Naive thymus-derived CD4-positive, alpha-beta T cell (primary cell): ENCODE measurements around the gene MICAL2. TPM values are rescaled to one million over a fixed set of nuclear protein-coding genes. Genes with fewer than 3 reads are reported as not detected.

Source experiments
- ATAC-seq: fragments of 150-1000 bp; cut with Tn5 transposase; 2 replicates; pipeline ENCODE4 v1.10.0; 2021; ENCODE audit warnings: mild to moderate bottlenecking, moderate library complexity
- CTCF ChIA-PET: fragments of 350-600 bp; sonication (Branson Sonifier 250); formaldehyde crosslinking; loops from one replicate; lab custom pipeline; 2021; ENCODE audit warnings: antibody characterized with exemption; lab: Charles Lee
- POLR2A ChIA-PET: fragments of 350-600 bp; sonication (Branson Sonifier 250); formaldehyde crosslinking; loops from one replicate; lab custom pipeline; 2021; ENCODE audit warnings: antibody characterized with exemption, inconsistent platforms; lab: Charles Lee
- DNase-seq, 9 donors: peaks; one replicate each; pipeline versions ENCODE4 v3.0.0 to v3.0.0-alpha.2; 2020 to 2022; ENCODE audit warnings: mixed read lengths in 1 of 9
- H3K27ac ChIP-seq: one replicate; pipeline ENCODE4 v1.7.0; 2013; ENCODE audit warnings: mild to moderate bottlenecking, low read depth, low read length, moderate library complexity
- H3K27me3 ChIP-seq, 2 donors: one replicate each; pipeline ENCODE4 v1.7.0; 2013; ENCODE audit warnings: low read length in 2 of 2, mild to moderate bottlenecking in 2 of 2, moderate library complexity in 2 of 2; ENCODE audit not compliant: control insufficient read depth in 2 of 2, insufficient read depth in 2 of 2
- H3K36me3 ChIP-seq, 3 experiments: 1 replicate in 2 of 3; 2 replicates in 1 of 3; pipeline ENCODE4 v1.7.0; 2013; ENCODE audit warnings: low read length in 3 of 3, mild to moderate bottlenecking in 3 of 3, moderate library complexity in 1 of 3; ENCODE audit not compliant: insufficient read depth in 3 of 3, control insufficient read depth in 2 of 3
- H3K4me1 ChIP-seq, 2 donors: one replicate each; pipeline ENCODE4 v1.7.0; 2013; ENCODE audit warnings: low read length in 2 of 2, mild to moderate bottlenecking in 2 of 2, moderate library complexity in 1 of 2; ENCODE audit not compliant: control insufficient read depth in 2 of 2, insufficient read depth in 2 of 2
- H3K4me3 ChIP-seq: 2 replicates; pipeline ENCODE4 v1.7.0; 2013; ENCODE audit warnings: mild to moderate bottlenecking, low read length
- H3K9me3 ChIP-seq, 3 experiments: 1 replicate in 2 of 3; 2 replicates in 1 of 3; pipeline ENCODE4 v1.7.0; 2013; ENCODE audit warnings: low read length in 3 of 3; ENCODE audit not compliant: control insufficient read depth in 2 of 3
- H3K27ac Mint-ChIP-seq, 9 donors: one replicate each; pipeline ENCODE4 v1.8.0; 2020 to 2022; ENCODE audit warnings: mixed read lengths in 9 of 9, mild to moderate bottlenecking in 8 of 9, moderate library complexity in 5 of 9, inconsistent platforms in 2 of 9
- H3K27me3 Mint-ChIP-seq, 5 donors: one replicate each; pipeline ENCODE4 v1.8.0; 2021 to 2022; ENCODE audit warnings: mixed read lengths in 5 of 5, mild to moderate bottlenecking in 1 of 5
- H3K36me3 Mint-ChIP-seq, 5 donors: one replicate each; pipeline ENCODE4 v1.8.0; 2020 to 2022; ENCODE audit warnings: mixed read lengths in 5 of 5, mild to moderate bottlenecking in 3 of 5, inconsistent platforms in 1 of 5
- H3K4me1 Mint-ChIP-seq, 7 donors: one replicate each; pipeline ENCODE4 v1.8.0; 2020 to 2022; ENCODE audit warnings: mixed read lengths in 7 of 7, mild to moderate bottlenecking in 3 of 7, inconsistent platforms in 1 of 7
- H3K4me3 Mint-ChIP-seq, 10 donors: one replicate each; pipeline ENCODE4 v1.8.0; 2020 to 2022; ENCODE audit warnings: mild to moderate bottlenecking in 10 of 10, mixed read lengths in 10 of 10, moderate library complexity in 6 of 10, inconsistent platforms in 2 of 10
- H3K9me3 Mint-ChIP-seq, 11 donors: one replicate each; pipeline ENCODE4 v1.8.0; 2020 to 2022; ENCODE audit warnings: mixed read lengths in 11 of 11, mild to moderate bottlenecking in 4 of 11, inconsistent platforms in 1 of 11, moderate library complexity in 1 of 11
- intact Hi-C, 2 donors: fragments of 100-400 bp; cut with micrococcal nuclease; formaldehyde crosslinking; loops; one replicate each; pipeline ENCODE4 v1.15.1; 2023
- polyA plus RNA-seq, 2 donors: library from polyadenylated mRNA; unstranded; fragments of 300-500 nt; fragmentation: Illumina TruSeq; gene quantifications; one replicate each; pipeline ENCODE4 v1.2.3, GENCODE V29; 2021
- total RNA-seq, 6 experiments: library from RNA in 5 of 6; stranded (reverse) in 5 of 6; gene quantifications; 1 replicate in 5 of 6; 2 replicates in 1 of 6; pipeline ENCODE4 v1.2.3 and lab custom pipeline; 2021 to 2026

Gene MICAL2
- total and polyA plus RNA-seq, 7 experiments from 2014 or later, result 1.1 to 112 (median 7.6) TPM

GRCh38 chr11:12280838-12281565, 170.6 kb downstream of the MICAL2 start:
- Mint-ChIP-seq H3K4me3 (no peak overlapping the region), H3K27ac (peak overlapping the region in 1 of 9 donors; percentile 26), H3K4me1 (peaks cover 0 to 3% (median 0%) of the 10 kb centered on the region in 7 donors), H3K9me3 (no peaks in the 10 kb centered on the region), H3K27me3 (no peaks in the 10 kb centered on the region), H3K36me3 (no peaks in the 10 kb centered on the region)
- H3K27ac ChIP-seq, result no peak overlapping the region
- H3K4me1 ChIP-seq, result no peaks in the 10 kb centered on the region
- no peaks in the 10 kb centered on the region for H3K9me3 ChIP-seq
- no peak for ATAC-seq
- no peak overlapping the region for H3K4me3 ChIP-seq
- intact Hi-C loops, result loop anchor here in 1 of 2 donors (1.0 to 5.0 kb wide), 3 partner anchors 234 to 484 kb away; no protein-coding TSS in a partner anchor
- POLR2A ChIA-PET, result interaction anchor here (1.6 kb wide), 1 partner anchor 234 kb away, joined by 7 read pairs; no protein-coding TSS in a partner anchor
- CTCF ChIA-PET, result interaction anchor here (0.7 to 15.1 kb wide), 23 partner anchors 9 to 1466 kb away, joined by 3 to 259 read pairs (median 4); no protein-coding TSS in a partner anchor
- DNase-seq, result peak in 1 of 9 donors; percentile 24
- no peaks in the 10 kb centered on the region for H3K36me3 ChIP-seq
- H3K27me3 ChIP-seq, result no peaks in the 10 kb centered on the region

GRCh38 chr11:12281571-12282478, 171.4 kb downstream of the MICAL2 start:
- Mint-ChIP-seq H3K4me1 (peaks cover 0 to 3% (median 0%) of the 10 kb centered on the region in 7 donors), H3K27me3 (no peaks in the 10 kb centered on the region), H3K9me3 (no peaks in the 10 kb centered on the region), H3K4me3 (no peak overlapping the region), H3K27ac (no peak overlapping the region), H3K36me3 (no peaks in the 10 kb centered on the region)
- H3K27me3 ChIP-seq, result no peaks in the 10 kb centered on the region
- no peaks in the 10 kb centered on the region for H3K36me3 ChIP-seq
- ATAC-seq, result peak; percentile 79
- peak; percentile 57 to 81 (median 65) for DNase-seq
- no peaks in the 10 kb centered on the region for H3K4me1 ChIP-seq
- H3K9me3 ChIP-seq, result no peaks in the 10 kb centered on the region
- intact Hi-C loops, result loop anchor here (1.0 to 5.0 kb wide), 6 partner anchors 46 to 485 kb away; no protein-coding TSS in a partner anchor
- ChIA-PET CTCF (interaction anchor here (0.7 to 15.1 kb wide), 22 partner anchors 9 to 1467 kb away, joined by 3 to 259 read pairs (median 4); no protein-coding TSS in a partner anchor), POLR2A (interaction anchor here (0.5 to 1.6 kb wide), 2 partner anchors 235 to 1428 kb away, joined by 3 to 7 read pairs; no protein-coding TSS in a partner anchor)
- H3K4me3 ChIP-seq, result no peak overlapping the region
- no peak overlapping the region for H3K27ac ChIP-seq

- Histone ChIP-seq H3K4me1 (no peaks in the 10 kb centered on the region), H3K27me3 (no peaks in the 10 kb centered on the region), H3K27ac (no peak overlapping the region), H3K4me3 (no peak overlapping the region), H3K9me3 (no peaks in the 10 kb centered on the region), H3K36me3 (no peaks in the 10 kb centered on the region)
- ATAC-seq (no peak), DNase-seq (no peak)
- Mint-ChIP-seq H3K27ac (no peak overlapping the region), H3K9me3 (no peaks in the 10 kb centered on the region), H3K4me1 (peaks cover 0 to 3% (median 0%) of the 10 kb centered on the region in 7 donors), H3K36me3 (no peaks in the 10 kb centered on the region), H3K4me3 (no peak overlapping the region), H3K27me3 (no peaks in the 10 kb centered on the region)
- intact Hi-C loops, result loop anchor here (1.0 to 5.0 kb wide), 6 partner anchors 46 to 485 kb away; no protein-coding TSS in a partner anchor
- POLR2A ChIA-PET, result no interaction called here
- CTCF ChIA-PET, result interaction anchor here (1.0 to 15.1 kb wide), 6 partner anchors 9 to 607 kb away, joined by 3 to 259 read pairs (median 10); no protein-coding TSS in a partner anchor
These were observed 172.3 kb downstream of the MICAL2 start for GRCh38 chr11:12282676-12283075.

- no peak for ATAC-seq
- ChIA-PET POLR2A (interaction anchor here (1.1 kb wide), 1 partner anchor 234 kb away, joined by 3 read pairs; no protein-coding TSS in a partner anchor), CTCF (interaction anchor here (0.5 to 15.1 kb wide), 8 partner anchors 8 to 848 kb away, joined by 3 to 259 read pairs (median 4); no protein-coding TSS in a partner anchor)
- DNase-seq, result peak in 1 of 9 donors; percentile 3
- no peaks in the 10 kb centered on the region for H3K36me3 Mint-ChIP-seq
- Histone ChIP-seq H3K4me1 (no peaks in the 10 kb centered on the region), H3K36me3 (no peaks in the 10 kb centered on the region), H3K27me3 (no peaks in the 10 kb centered on the region), H3K9me3 (no peaks in the 10 kb centered on the region), H3K4me3 (no peak overlapping the region), H3K27ac (no peak overlapping the region)
- no peak overlapping the region for H3K27ac Mint-ChIP-seq
- H3K4me1 Mint-ChIP-seq, result peaks cover 0 to 4% (median 0%) of the 10 kb centered on the region in 7 donors
- intact Hi-C loops, result loop anchor here in 1 of 2 donors (5.0 kb wide), 2 partner anchors 352 to 487 kb away; no protein-coding TSS in a partner anchor
- H3K4me3 Mint-ChIP-seq, result no peak overlapping the region
- H3K9me3 Mint-ChIP-seq, result no peaks in the 10 kb centered on the region
- no peaks in the 10 kb centered on the region for H3K27me3 Mint-ChIP-seq
These were observed 174.1 kb downstream of the MICAL2 start for GRCh38 chr11:12284316-12285050.

- H3K27me3 ChIP-seq, result no peaks in the 10 kb centered on the region
- H3K4me1 Mint-ChIP-seq, result peaks cover 2 to 10% (median 5%) of the 10 kb centered on the region in 7 donors
- no peak for ATAC-seq
- no peaks in the 10 kb centered on the region for H3K9me3 Mint-ChIP-seq
- no peaks in the 10 kb centered on the region for H3K9me3 ChIP-seq
- H3K4me1 ChIP-seq, result peaks cover 3 to 5% of the 10 kb centered on the region in 2 donors
- DNase-seq, result peak in 1 of 9 donors; percentile 12
- no peak overlapping the region for H3K4me3 Mint-ChIP-seq
- H3K4me3 ChIP-seq, result no peak overlapping the region
- H3K27me3 Mint-ChIP-seq, result no peaks in the 10 kb centered on the region
- H3K36me3 ChIP-seq, result no peaks in the 10 kb centered on the region
- no peaks in the 10 kb centered on the region for H3K36me3 Mint-ChIP-seq
- POLR2A ChIA-PET, result interaction anchor here (1.1 kb wide), 1 partner anchor 234 kb away, joined by 3 read pairs; no protein-coding TSS in a partner anchor
- H3K27ac ChIP-seq, result no peak overlapping the region
- CTCF ChIA-PET, result interaction anchor here (0.6 to 15.1 kb wide), 3 partner anchors 8 to 718 kb away, joined by 3 to 259 read pairs (median 5); no protein-coding TSS in a partner anchor
- intact Hi-C loops, result no loop called here
- no peak overlapping the region for H3K27ac Mint-ChIP-seq
These were observed 174.7 kb downstream of the MICAL2 start for GRCh38 chr11:12285106-12285505.
